Lower leg skin (tissue), 4 donors: ENCODE measurements around the gene UBTD1. TPM values are rescaled to one million over a fixed set of nuclear protein-coding genes. Genes with fewer than 3 reads are reported as not detected.

Experiments used
- DNase-seq, 2 donors: peaks; one replicate each; pipeline ENCODE4 v3.0.0-alpha.2; 2019; ENCODE audit warnings: low spot score in 2 of 2
- H3K4me3 ChIP-seq: fragments of 200-600 bp; sonication (generic); 2 replicates; pipeline ENCODE4 v1.5.1; 2017; ENCODE audit warnings: mild to moderate bottlenecking, low read depth; ENCODE audit not compliant: poor library complexity, severe bottlenecking
- POLR2A ChIP-seq, 2 donors: fragments of 450-650 bp; IDR thresholded peaks; one replicate each; pipeline ENCODE4 v1.6.1; 2016 to 2017; ENCODE audit warnings: antibody characterized with exemption in 2 of 2, mild to moderate bottlenecking in 1 of 2, moderate library complexity in 1 of 2
- WGBS, 2 donors: methylation state at CpG; one replicate each; pipeline ENCODE4 v1.1.5; 2018; 5-methylcytosine and 5-hydroxymethylcytosine counted together
- intact Hi-C: fragments of 100-400 bp; cut with DNase I; formaldehyde crosslinking; loops from one replicate; pipeline ENCODE4 v1.15.0; 2023; ENCODE audit warnings: low total_unique reads
- total RNA-seq, 4 donors: library from RNA; depleted of rRNA; stranded (reverse); fragments of >200 nt; gene quantifications; one replicate each; pipeline ENCODE4 v1.1.0, GENCODE V29; 2016
- TF ChIP-seq, protein P1 (sequence below), 3 donors: fragments of 450-650 bp; IDR thresholded peaks; one replicate each; pipeline ENCODE4 v1.5.1; 2016; ENCODE audit warnings: antibody characterized with exemption in 3 of 3, mild to moderate bottlenecking in 3 of 3, moderate library complexity in 2 of 3

The UBTD1 gene
- total RNA-seq, 4 donors from 2014 or later: 42.7 to 60.6 (median 59.6) TPM

DNA sequence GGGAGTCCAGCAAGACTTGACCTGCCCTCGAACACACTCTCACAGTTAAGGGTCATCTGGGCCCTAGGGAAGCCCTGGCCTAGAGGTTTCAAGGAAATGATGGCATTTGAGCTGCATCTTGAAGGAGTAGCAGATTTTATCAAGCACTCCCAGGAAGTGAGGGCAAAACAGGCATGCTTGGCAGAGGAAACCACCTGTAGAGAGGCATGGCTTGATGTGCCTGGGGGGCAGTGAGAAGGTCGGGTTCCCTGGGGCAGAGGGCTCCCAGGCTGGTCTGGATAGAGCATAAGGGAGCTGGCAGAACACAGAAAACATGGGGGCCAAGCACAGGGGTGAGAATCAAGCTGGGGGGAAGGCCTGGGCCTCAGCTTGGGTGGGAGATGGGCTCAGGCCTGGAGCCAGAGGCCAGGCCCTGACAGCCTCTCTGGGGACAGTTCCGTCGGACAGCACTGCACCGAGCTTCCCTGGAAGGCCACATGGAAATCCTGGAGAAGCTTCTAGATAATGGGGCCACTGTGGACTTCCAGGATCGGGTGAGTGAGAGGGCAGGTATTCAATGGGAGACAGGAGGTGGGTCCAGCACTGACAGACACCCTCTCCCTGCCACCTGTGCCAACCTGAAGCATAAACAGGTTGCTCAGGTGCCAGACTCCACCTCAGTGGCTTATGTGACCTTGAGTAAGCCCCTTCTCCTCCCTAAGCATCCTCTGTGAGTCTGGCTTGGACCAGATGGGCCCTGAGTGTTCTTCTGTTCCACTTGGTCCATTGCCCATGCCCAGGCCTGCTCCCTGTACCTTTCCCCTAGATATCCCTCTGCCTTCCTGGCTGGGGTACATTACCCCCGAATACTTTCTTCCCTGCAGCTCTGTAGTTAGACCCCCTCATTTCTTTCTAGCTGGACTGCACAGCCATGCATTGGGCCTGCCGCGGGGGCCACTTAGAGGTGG lies 82.0 kb downstream of the UBTD1 start:
- TF ChIP-seq, protein P1, sequence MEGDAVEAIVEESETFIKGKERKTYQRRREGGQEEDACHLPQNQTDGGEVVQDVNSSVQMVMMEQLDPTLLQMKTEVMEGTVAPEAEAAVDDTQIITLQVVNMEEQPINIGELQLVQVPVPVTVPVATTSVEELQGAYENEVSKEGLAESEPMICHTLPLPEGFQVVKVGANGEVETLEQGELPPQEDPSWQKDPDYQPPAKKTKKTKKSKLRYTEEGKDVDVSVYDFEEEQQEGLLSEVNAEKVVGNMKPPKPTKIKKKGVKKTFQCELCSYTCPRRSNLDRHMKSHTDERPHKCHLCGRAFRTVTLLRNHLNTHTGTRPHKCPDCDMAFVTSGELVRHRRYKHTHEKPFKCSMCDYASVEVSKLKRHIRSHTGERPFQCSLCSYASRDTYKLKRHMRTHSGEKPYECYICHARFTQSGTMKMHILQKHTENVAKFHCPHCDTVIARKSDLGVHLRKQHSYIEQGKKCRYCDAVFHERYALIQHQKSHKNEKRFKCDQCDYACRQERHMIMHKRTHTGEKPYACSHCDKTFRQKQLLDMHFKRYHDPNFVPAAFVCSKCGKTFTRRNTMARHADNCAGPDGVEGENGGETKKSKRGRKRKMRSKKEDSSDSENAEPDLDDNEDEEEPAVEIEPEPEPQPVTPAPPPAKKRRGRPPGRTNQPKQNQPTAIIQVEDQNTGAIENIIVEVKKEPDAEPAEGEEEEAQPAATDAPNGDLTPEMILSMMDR (IDR thresholded peaks at IDR 0.05): no peak
- TF ChIP-seq POLR2A (IDR thresholded peaks at IDR 0.05): no peak
- WGBS, 2 donors: 81 to 93% methylated on average over 9 of the region's 9 CpGs
- intact Hi-C loops: no loop called here
- DNase-seq: no peak
- no peak overlapping the region for H3K4me3 ChIP-seq

DNA sequence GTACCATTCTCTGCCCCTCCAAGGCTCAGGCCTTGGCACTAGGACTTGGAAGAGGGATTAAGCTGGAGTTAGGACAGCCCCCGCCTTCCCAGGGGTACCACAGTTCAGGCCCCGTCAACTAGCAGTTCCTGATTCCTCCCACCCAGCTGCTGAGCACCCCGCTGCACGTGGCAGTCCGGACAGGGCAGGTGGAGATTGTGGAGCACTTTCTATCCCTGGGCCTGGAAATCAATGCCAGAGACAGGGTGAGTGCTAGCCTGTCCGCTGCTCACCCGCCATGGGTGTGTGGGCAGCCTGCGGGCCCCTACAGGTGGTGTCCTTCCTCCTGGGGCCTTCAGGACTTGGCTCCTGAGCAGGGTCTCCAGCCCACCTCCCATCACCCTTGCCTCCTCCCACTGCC lies 83.4 kb downstream of the UBTD1 start:
- no peak for DNase-seq
- H3K4me3 ChIP-seq: no peak overlapping the region
- no peak for TF ChIP-seq POLR2A (IDR thresholded peaks at IDR 0.05)
- TF ChIP-seq, protein P1 (IDR thresholded peaks at IDR 0.05): no peak
- intact Hi-C loops: no loop called here
- 94 to 96% methylated on average over 8 of the region's 8 CpGs for WGBS, 2 donors

DNA sequence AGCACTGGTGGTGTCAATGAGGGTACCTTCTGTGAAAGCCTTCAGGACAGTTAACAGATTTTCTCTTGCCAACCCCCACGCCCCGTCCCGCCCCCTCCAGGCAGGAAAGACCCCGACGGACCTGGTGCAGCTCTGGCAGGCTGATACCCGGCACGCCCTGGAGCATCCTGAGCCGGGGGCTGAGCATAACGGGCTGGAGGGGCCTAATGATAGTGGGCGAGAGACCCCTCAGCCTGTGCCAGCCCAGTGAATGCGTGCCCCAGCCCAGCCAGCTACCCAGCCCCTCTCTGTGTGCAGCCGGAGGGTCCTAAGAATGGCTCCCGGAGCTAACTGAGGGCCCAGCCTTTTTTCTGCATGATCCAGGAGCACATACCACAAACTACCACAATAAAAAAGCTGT lies 84.8 kb downstream of the UBTD1 start:
- no peak for TF ChIP-seq POLR2A (IDR thresholded peaks at IDR 0.05)
- TF ChIP-seq, protein P1 (IDR thresholded peaks at IDR 0.05): no peak
- WGBS, 2 donors: 76 to 80% methylated on average over 12 to 13 of the region's 13 CpGs
- intact Hi-C loops: no loop called here
- no peak overlapping the region for H3K4me3 ChIP-seq
- no peak for DNase-seq

DNA sequence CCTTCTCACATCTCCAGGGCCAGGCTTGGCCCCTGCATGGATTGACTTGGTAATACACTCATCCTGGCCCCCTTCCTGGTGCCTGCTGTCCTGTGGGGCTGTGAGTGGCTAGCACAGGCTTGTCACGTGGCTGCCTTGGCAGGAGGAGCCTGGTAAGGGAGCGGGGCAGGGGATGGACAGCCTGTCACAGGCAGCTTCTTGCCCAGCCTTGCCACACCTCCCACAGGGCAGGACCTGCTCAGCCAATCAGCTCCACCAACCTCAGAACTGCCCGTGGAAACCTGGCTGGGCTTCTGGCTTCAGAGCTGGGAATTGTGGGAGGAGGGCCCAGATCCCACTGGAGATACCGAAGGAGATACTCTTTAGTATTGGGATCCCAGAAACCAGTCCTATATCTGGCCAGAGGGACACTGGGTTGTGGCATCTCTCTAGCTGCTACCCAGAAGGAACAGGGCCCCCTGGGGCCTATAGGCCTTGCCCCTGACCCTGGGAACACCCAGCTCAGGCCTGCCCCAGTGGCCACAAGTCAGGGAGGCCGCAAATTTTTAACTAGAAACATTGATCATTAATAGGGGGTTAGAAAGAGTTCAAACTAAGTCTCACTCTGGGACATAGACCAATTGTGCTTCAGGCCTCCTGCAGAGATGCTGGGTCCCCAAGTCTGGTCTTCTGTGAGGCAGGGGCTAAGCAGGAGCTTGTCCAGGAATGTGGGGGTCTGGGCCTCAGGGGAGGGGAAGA lies 85.5 kb downstream of the UBTD1 start, which contains the start of gene HOGA1:
Gene HOGA1, plus strand, starts transcription at position 330 of the 738 bp plus-strand sequence. Its CDS starts 315 bp downstream, at position 645.
- intact Hi-C loops: no loop called here
- 36 to 38% methylated on average over 3 of the region's 5 CpGs for WGBS, 2 donors
- DNase-seq: peak in 1 of 2 donors; percentile 38
- H3K4me3 ChIP-seq: no peak within 1 kb of the TSS
- TF ChIP-seq, protein P1 (IDR thresholded peaks at IDR 0.05): no peak
- TF ChIP-seq POLR2A (IDR thresholded peaks at IDR 0.05): no peak

DNA sequence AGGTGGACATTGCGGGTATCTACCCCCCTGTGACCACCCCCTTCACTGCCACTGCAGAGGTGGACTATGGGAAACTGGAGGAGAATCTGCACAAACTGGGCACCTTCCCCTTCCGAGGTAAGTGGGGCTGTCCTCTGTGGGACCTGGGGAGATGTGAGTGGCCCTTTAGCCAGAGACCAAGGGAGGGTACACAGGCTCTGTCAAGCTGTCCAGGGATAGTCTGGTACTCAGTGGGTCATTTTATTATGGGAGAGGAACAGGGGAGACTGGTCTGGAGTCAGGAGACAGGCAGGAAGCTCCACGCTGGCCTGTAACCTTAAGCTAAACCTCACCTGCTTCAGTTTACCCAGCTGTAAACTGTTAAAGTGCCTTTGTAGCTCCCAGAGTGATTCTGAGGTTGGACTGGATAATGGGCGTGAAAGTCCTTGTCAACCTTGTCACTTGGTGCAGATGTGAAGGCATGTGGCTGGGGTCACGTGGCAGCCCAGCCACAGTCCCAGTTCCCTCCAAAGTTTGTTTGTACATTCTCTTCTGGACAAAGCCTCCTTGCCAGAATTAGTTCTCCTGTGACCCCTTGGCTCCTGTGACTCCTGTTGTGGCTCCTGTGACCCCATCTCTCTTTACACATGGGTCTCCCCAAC lies 86.2 kb downstream of the UBTD1 start:
- TF ChIP-seq POLR2A (IDR thresholded peaks at IDR 0.05): no peak
- TF ChIP-seq, protein P1 (IDR thresholded peaks at IDR 0.05): no peak
- WGBS, 2 donors: 83 to 89% methylated on average over 5 of the region's 5 CpGs
- no peak for DNase-seq
- H3K4me3 ChIP-seq: no peak overlapping the region
- intact Hi-C loops: no loop called here
